ENCODE results near the gene STPG3. TPM values are rescaled to one million over a fixed set of nuclear protein-coding genes. Genes with fewer than 3 reads are reported as not detected.

The STPG3 gene
- total and polyA plus RNA-seq, 2 of the 13 experiments (the other 11 are each of a cell fraction or from before 2014, with no cell fraction given): not detected

DNA sequence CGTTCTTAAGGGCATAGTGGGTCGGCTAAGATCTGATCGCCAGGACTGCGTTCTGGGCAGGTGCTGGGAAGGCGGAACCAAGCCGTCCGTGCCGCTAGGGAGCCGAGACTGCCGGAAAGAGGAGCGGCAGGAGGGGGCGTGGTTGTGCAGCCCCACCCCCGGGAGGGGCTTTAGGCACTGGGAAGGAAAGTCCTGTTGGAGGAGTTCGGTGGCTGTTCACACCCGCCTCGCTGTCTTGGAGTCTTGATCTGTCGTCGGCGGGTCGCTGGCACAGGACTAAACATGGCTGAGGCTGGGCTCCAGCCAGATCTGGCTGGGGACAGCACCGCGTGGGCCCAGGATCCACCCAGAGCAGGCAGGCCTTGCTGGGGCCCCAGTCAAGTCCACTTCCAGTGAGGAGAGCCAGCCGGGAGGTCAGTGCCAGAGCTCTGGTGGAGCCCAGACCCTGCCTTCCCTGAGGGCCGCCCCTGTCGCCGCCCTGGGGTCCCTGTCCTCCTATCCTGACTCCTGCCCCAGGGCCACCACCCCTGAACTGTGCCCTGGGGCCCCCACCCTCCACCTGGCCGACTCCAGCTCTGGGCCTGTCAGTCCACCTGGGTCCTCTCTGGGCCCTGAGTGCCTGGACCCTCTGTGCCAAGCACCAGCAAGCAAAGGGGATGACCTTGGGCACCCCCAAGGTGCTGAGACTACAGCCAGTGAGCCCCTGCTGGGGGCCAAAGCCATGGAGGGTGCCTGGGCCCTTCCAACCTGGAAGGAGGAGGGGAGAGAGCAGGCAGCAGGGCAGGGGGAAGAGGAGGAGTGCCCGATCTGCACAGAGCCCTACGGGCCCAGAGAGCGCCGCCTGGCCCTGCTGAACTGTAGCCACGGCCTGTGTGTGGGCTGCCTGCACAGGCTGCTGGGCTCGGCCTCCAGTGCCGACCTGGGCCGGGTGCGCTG is 33.5 kb upstream of the STPG3 start (continued):
- TF ChIP-seq ZNF124 (CRISPR knock-in tag; IDR thresholded peaks at IDR 0.05): no peak
- 0 out of 2 replicates have a peak, but pooled peaks have one; percentile 24 for TF ChIP-seq POGK (CRISPR knock-in tag; conservative IDR thresholded peaks at IDR 0.05)
- 0 out of 2 replicates have a peak, but pooled peaks have one; percentile 7 for TF ChIP-seq NCOR1 (IDR thresholded peaks at IDR 0.05; ENCODE audit: borderline replicate concordance, low read length)
- TF ChIP-seq ZNF766 (CRISPR knock-in tag; IDR thresholded peaks at IDR 0.05; ENCODE audit: borderline replicate concordance): no peak
- TF ChIP-seq ZNF296 (CRISPR knock-in tag; conservative IDR thresholded peaks at IDR 0.05): no peak
- TF ChIP-seq, protein P1, sequence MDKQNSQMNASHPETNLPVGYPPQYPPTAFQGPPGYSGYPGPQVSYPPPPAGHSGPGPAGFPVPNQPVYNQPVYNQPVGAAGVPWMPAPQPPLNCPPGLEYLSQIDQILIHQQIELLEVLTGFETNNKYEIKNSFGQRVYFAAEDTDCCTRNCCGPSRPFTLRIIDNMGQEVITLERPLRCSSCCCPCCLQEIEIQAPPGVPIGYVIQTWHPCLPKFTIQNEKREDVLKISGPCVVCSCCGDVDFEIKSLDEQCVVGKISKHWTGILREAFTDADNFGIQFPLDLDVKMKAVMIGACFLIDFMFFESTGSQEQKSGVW (CRISPR knock-in tag; IDR thresholded peaks at IDR 0.05; ENCODE audit: borderline replicate concordance): no peak
- TF ChIP-seq, protein P2, sequence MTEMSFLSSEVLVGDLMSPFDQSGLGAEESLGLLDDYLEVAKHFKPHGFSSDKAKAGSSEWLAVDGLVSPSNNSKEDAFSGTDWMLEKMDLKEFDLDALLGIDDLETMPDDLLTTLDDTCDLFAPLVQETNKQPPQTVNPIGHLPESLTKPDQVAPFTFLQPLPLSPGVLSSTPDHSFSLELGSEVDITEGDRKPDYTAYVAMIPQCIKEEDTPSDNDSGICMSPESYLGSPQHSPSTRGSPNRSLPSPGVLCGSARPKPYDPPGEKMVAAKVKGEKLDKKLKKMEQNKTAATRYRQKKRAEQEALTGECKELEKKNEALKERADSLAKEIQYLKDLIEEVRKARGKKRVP (CRISPR knock-in tag; IDR thresholded peaks at IDR 0.05): no peak
- TF ChIP-seq ZBTB26 (CRISPR knock-in tag; IDR thresholded peaks at IDR 0.05; ENCODE audit: borderline replicate concordance): no peak
- TF ChIP-seq ZNF143 (CRISPR knock-in tag; IDR thresholded peaks at IDR 0.05): 0 out of 2 replicates have a peak, but pooled peaks have one; percentile 16
- 0 out of 2 replicates have a peak, but pooled peaks have one; percentile 30 for TF ChIP-seq MEIS1 (CRISPR knock-in tag; IDR thresholded peaks at IDR 0.05; ENCODE audit: borderline replicate concordance)
- no peak for TF ChIP-seq RAD51 (IDR thresholded peaks at IDR 0.05; ENCODE audit: borderline replicate concordance)
- TF ChIP-seq PHF20 (CRISPR knock-in tag; IDR thresholded peaks at IDR 0.05): peak; percentile 60
- TF ChIP-seq SMARCE1 (IDR thresholded peaks at IDR 0.05; ENCODE audit: borderline replicate concordance): no peak
- no peak for TF ChIP-seq ATRX (CRISPR knock-in tag; IDR thresholded peaks at IDR 0.05; ENCODE audit: borderline replicate concordance)
- no peak for TF ChIP-seq ZNF432 (CRISPR knock-in tag; IDR thresholded peaks at IDR 0.05; ENCODE audit: borderline replicate concordance)
- no peak for TF ChIP-seq ZNF230 (CRISPR knock-in tag; IDR thresholded peaks at IDR 0.05)
- no peak for TF ChIP-seq GRHL1 (CRISPR knock-in tag; conservative IDR thresholded peaks at IDR 0.05)
- peak; percentile 86 for TF ChIP-seq SP5 (CRISPR knock-in tag; IDR thresholded peaks at IDR 0.05; ENCODE audit: borderline replicate concordance, low read depth)
- TF ChIP-seq ZNF549 (CRISPR knock-in tag; IDR thresholded peaks at IDR 0.05): no peak
- 0 out of 2 replicates have a peak, but pooled peaks have one; percentile 82 for TF ChIP-seq HNRNPL (IDR thresholded peaks at IDR 0.05; ENCODE audit: low read depth, low read length)
- no peak for TF ChIP-seq ZNF354B (CRISPR knock-in tag; IDR thresholded peaks at IDR 0.05)

Data from HepG2 (cell line).